Smooth muscle cell (in vitro differentiated cells): Measurements from ENCODE around the gene EPAS1. TPM values are rescaled to one million over a fixed set of nuclear protein-coding genes. Genes with fewer than 3 reads are reported as not detected.

Experiments used
- DNase-seq: peaks from one replicate; lab custom pipeline; 2025; ENCODE audit not compliant: unreplicated experiment; lab: John Stamatoyannopoulos, UW
- H2AFZ ChIP-seq: fragments of 200-600 bp; sonication (generic); 2 replicates; pipeline ENCODE4 v1.6.0; 2016; ENCODE audit warnings: antibody characterized with exemption, low read depth, mild to moderate bottlenecking
- H3F3A ChIP-seq: fragments of 200-600 bp; sonication (generic); 2 replicates; pipeline ENCODE4 v1.6.0; 2017; ENCODE audit warnings: antibody characterized with exemption, low read depth
- H3K27ac ChIP-seq: fragments of 200-600 bp; sonication (generic); 2 replicates; pipeline ENCODE4 v1.5.1; 2016; ENCODE audit warnings: low read depth, mild to moderate bottlenecking
- H3K27me3 ChIP-seq: fragments of 200-600 bp; sonication (generic); 2 replicates; pipeline ENCODE4 v1.6.1; 2016; ENCODE audit warnings: low read depth, mild to moderate bottlenecking
- H3K36me3 ChIP-seq: fragments of 200-600 bp; sonication (generic); 2 replicates; pipeline ENCODE4 v1.5.1; 2016; ENCODE audit warnings: low read depth
- H3K4me1 ChIP-seq: fragments of 200-600 bp; sonication (generic); 2 replicates; pipeline ENCODE4 v1.5.1; 2016; ENCODE audit warnings: low read depth
- H3K4me2 ChIP-seq: fragments of 200-600 bp; sonication (generic); 2 replicates; pipeline ENCODE4 v1.6.0; 2016; ENCODE audit warnings: mild to moderate bottlenecking
- H3K4me3 ChIP-seq: fragments of 200-600 bp; sonication (generic); 2 replicates; pipeline ENCODE4 v1.5.1; 2016; ENCODE audit warnings: mild to moderate bottlenecking
- H3K79me2 ChIP-seq: fragments of 200-600 bp; sonication (generic); 2 replicates; pipeline ENCODE4 v1.6.0; 2016; ENCODE audit warnings: low read depth, mild to moderate bottlenecking
- H3K9ac ChIP-seq: fragments of 200-600 bp; sonication (generic); 2 replicates; pipeline ENCODE4 v1.6.0; 2016; ENCODE audit warnings: low read depth
- H3K9me3 ChIP-seq: fragments of 200-600 bp; sonication (generic); replicated peaks from 2 replicates; pipeline ENCODE4 v1.5.1; 2016; ENCODE audit warnings: low read depth
- H4K20me1 ChIP-seq: fragments of 200-600 bp; sonication (generic); 2 replicates; pipeline ENCODE4 v1.6.0; 2016; ENCODE audit warnings: low read depth
- WGBS: methylation state at CpG from one replicate; pipeline ENCODE4 v1.1.7; 2016; ENCODE audit warnings: low lambda C conversion rate; 5-methylcytosine and 5-hydroxymethylcytosine counted together
- polyA plus RNA-seq: library from polyadenylated mRNA; unstranded; fragments of >200 nt; fragmentation: Nextera tagmentation; extraction: Ambion mirVana; gene quantifications from 2 replicates; pipeline ENCODE4 v1.2.1, GENCODE V29; 2016
- total RNA-seq: library from RNA; depleted of rRNA; stranded (reverse); fragments of >200 nt; gene quantifications from 2 replicates; pipeline ENCODE4 v1.2.3, GENCODE V29; 2014
- TF ChIP-seq, protein P1 (sequence below): fragments of 200-600 bp; sonication (generic); IDR thresholded peaks from 2 replicates; pipeline ENCODE4 v1.5.1; 2017; ENCODE audit warnings: borderline replicate concordance, mild to moderate bottlenecking, antibody characterized with exemption; ENCODE audit not compliant: insufficient read depth, poor library complexity, severe bottlenecking

The EPAS1 gene
- total and polyA plus RNA-seq, 2 experiments from 2014 or later = 31.7 to 91.6 TPM

DNA sequence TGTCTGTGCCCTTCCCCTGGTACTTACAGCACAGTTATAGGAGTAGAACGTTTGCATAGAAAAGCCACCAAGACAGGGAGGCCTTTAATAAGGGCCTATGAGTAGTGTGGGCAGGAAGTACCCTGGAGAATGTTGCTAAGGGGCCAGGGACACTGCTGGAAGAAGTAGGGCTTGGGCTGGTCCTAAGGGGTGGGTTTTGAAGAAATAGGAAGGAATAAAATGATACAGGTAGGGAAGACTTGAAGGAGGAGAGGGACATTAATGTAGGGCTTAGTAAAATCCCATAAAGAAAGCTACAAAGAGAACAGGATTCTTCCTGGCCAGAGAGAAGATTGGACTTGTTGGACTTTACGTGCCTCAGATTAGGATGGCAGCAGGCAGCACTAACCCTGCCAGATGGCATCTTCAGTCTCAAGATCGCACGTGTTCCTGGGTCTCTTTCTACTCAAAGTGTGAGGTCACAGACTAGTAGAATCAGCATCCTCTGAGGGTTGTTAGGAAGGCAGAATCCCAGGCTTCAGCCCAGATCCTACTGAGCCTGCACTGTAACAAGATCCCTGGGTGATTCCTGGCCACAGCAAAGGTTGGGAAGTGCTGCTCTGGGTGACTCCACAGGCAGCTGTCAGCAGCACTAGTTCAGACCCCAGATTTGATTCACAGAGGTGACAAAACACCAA lies 39.2 kb downstream of the EPAS1 start:
- H3K27ac ChIP-seq = peak overlapping the region; percentile 96
- no peak overlapping the region for H3K4me3 ChIP-seq
- no peak for DNase-seq
- TF ChIP-seq, protein P1, sequence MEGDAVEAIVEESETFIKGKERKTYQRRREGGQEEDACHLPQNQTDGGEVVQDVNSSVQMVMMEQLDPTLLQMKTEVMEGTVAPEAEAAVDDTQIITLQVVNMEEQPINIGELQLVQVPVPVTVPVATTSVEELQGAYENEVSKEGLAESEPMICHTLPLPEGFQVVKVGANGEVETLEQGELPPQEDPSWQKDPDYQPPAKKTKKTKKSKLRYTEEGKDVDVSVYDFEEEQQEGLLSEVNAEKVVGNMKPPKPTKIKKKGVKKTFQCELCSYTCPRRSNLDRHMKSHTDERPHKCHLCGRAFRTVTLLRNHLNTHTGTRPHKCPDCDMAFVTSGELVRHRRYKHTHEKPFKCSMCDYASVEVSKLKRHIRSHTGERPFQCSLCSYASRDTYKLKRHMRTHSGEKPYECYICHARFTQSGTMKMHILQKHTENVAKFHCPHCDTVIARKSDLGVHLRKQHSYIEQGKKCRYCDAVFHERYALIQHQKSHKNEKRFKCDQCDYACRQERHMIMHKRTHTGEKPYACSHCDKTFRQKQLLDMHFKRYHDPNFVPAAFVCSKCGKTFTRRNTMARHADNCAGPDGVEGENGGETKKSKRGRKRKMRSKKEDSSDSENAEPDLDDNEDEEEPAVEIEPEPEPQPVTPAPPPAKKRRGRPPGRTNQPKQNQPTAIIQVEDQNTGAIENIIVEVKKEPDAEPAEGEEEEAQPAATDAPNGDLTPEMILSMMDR = no peak
- H3F3A ChIP-seq = peaks cover 57% of the 10 kb centered on the region
- peak overlapping the region; percentile 85 for H3K9ac ChIP-seq
- H3K4me2 ChIP-seq = peak overlapping the region; percentile 83
- WGBS = 39% methylated on average over 4 of the region's 4 CpGs
- H3K9me3 ChIP-seq = no peaks in the 10 kb centered on the region
- H3K36me3 ChIP-seq = no peaks in the 10 kb centered on the region
- H4K20me1 ChIP-seq = peaks cover 61% of the 10 kb centered on the region
- H3K4me1 ChIP-seq = peaks cover 35% of the 10 kb centered on the region
- peaks cover 62% of the 10 kb centered on the region for H3K79me2 ChIP-seq
- H2AFZ ChIP-seq = no peak overlapping the region
- H3K27me3 ChIP-seq = no peaks in the 10 kb centered on the region

DNA sequence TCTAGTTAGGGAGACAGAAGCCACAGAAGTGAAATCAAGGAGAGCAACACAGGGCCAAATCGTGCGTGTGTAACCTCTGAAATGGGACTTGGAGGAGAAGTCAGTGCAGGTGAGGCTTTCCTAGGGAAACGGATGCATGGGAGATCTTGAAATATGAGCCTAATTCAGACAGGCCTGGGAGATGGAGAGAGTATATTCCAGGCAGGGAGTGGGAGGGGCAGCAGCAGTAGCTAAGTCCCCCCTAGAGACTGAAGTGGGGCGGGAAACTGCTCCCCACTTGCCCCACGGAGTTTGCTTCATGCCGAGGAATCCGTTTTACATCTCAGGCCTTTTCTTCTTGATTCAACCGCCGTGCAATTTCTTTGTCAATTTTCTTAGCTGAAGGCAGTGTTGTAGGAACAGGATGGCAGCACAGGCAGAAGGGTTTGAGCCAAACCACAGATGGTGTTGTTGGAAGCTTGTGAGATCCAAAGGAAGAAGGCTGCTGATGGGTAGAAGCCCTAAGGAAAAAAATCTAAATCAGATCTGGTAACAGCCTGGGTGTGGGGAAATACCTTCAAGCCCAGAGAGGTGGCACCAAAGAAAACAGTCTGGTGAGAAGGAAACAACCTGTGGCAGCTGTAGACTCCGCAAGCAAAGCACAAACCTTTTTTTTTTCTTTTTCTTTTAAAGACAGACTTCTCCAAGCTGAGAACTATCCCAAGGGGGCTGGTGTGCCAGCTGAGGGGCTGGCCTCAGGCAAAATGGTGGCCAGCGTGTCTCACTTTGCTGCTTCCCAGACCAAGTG lies 40.2 kb downstream of the EPAS1 start:
- Histone ChIP-seq H2AFZ (no peak overlapping the region), H3K4me2 (no peak overlapping the region), H3K4me1 (peaks cover 28% of the 10 kb centered on the region), H3K36me3 (no peaks in the 10 kb centered on the region), H3K27me3 (no peaks in the 10 kb centered on the region), H3K4me3 (no peak overlapping the region), H4K20me1 (peaks cover 61% of the 10 kb centered on the region), H3F3A (peaks cover 56% of the 10 kb centered on the region), H3K9ac (no peak overlapping the region), H3K27ac (peak overlapping the region; percentile 96), H3K79me2 (peaks cover 72% of the 10 kb centered on the region), H3K9me3 (no peaks in the 10 kb centered on the region)
- DNase-seq = no peak
- WGBS = 89% methylated on average over 11 of the region's 11 CpGs
- TF ChIP-seq, protein P1 = no peak

DNA sequence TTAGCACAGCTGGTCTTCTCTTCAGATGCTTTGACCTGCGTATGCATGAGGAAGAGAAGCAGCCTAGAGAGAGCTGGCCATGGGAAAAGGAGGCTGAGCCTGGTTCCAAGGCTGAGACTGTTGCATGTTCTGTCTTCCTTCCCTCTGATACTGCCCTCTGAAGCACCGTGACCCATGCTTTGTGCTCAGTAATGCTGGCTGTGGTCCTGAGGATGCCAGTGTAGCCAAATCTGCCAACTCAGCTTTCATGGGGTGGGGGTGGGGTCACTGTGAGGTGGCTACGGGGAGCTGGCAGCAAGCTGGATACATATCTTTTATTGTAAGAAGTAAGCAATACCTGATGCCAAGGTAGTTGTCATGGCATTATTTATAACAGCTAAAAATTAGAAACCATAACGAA lies 41.5 kb downstream of the EPAS1 start:
- H3K4me3 ChIP-seq = no peak overlapping the region
- no peak overlapping the region for H3K4me2 ChIP-seq
- no peaks in the 10 kb centered on the region for H3K9me3 ChIP-seq
- peaks cover 73% of the 10 kb centered on the region for H3K79me2 ChIP-seq
- H3K9ac ChIP-seq = no peak overlapping the region
- H3K36me3 ChIP-seq = no peaks in the 10 kb centered on the region
- peaks cover 65% of the 10 kb centered on the region for H4K20me1 ChIP-seq
- H3K27ac ChIP-seq = peak overlapping the region; percentile 69
- H3K4me1 ChIP-seq = peaks cover 28% of the 10 kb centered on the region
- WGBS = 82% methylated on average over 4 of the region's 4 CpGs
- H3K27me3 ChIP-seq = no peaks in the 10 kb centered on the region
- peaks cover 52% of the 10 kb centered on the region for H3F3A ChIP-seq
- TF ChIP-seq, protein P1 = no peak
- H2AFZ ChIP-seq = no peak overlapping the region
- no peak for DNase-seq
